Ovary (tissue), 9 donors: Measurements from ENCODE around the gene CHD3. TPM values are rescaled to one million over a fixed set of nuclear protein-coding genes. Genes with fewer than 3 reads are reported as not detected.
"Not testable (repeated sequence)": the region's sequence is repeated elsewhere in the genome, so short reads cannot be mapped to it uniquely, and the experiment has no call there.

Source experiments
- DNase-seq, 5 donors: peaks; one replicate each; pipeline ENCODE4 v3.0.0-alpha.2; 2019 to 2020
- H3K27ac ChIP-seq, 2 donors: fragments of 200-600 bp; one replicate each; pipeline versions ENCODE4 v1.5.1 to v1.8.0; 2019 to 2022
- H3K27me3 ChIP-seq: fragments of 200-600 bp; one replicate; pipeline ENCODE4 v1.8.0; 2022
- H3K36me3 ChIP-seq: fragments of 200-600 bp; sonication (generic); one replicate; pipeline ENCODE4 v1.5.1; 2019
- H3K4me1 ChIP-seq: one replicate; pipeline ENCODE4 v1.8.1; 2013; ENCODE audit warnings: mild to moderate bottlenecking, moderate library complexity; ENCODE audit not compliant: insufficient read depth
- H3K4me3 ChIP-seq: fragments of 200-600 bp; sonication (generic); one replicate; pipeline ENCODE4 v1.5.1; 2017
- H3K9me3 ChIP-seq, 2 donors: fragments of 200-600 bp in 1 of 2; sonication (generic) in 1 of 2; one replicate each; pipeline versions ENCODE4 v1.5.1 to v1.8.1; 2013 to 2019; ENCODE audit warnings: mild to moderate bottlenecking in 1 of 2, moderate library complexity in 1 of 2
- CTCF ChIP-seq, 3 donors: fragments of 450-650 bp in 2 of 3; fragments of 200-600 bp in 1 of 3; IDR thresholded peaks; one replicate each; pipeline versions ENCODE4 v1.5.1 to v1.8.0; 2016 to 2022; ENCODE audit warnings: antibody characterized with exemption in 3 of 3, mild to moderate bottlenecking in 1 of 3
- EP300 ChIP-seq: sonication (generic); formaldehyde crosslinking; IDR thresholded peaks from one replicate; pipeline ENCODE4 v1.6.1; 2017; ENCODE audit warnings: antibody characterized with exemption
- POLR2A ChIP-seq: fragments of 450-650 bp; IDR thresholded peaks from one replicate; pipeline ENCODE4 v1.6.1; 2017; ENCODE audit warnings: antibody characterized with exemption, mild to moderate bottlenecking, moderate library complexity
- WGBS, 3 donors: extraction: QIAGEN DNeasy Blood & Tissue Kit in 1 of 3; methylation state at CpG; one replicate each; pipeline versions ENCODE4 v1.1.5 to v1.1.7; 2013 to 2017; 5-methylcytosine and 5-hydroxymethylcytosine counted together
- intact Hi-C, 4 donors: fragments of 100-400 bp; cut with DNase I; formaldehyde crosslinking; loops; one replicate each; pipeline versions ENCODE4 v1.11.0 to v1.15.1; 2022 to 2023
- polyA plus RNA-seq, 2 donors: library from polyadenylated mRNA; stranded (reverse); fragments of 200-250 nt in 1 of 2; fragments of 350-450 nt in 1 of 2; fragmentation: Illumina TruSeq in 1 of 2; extraction: RNeasy Lipid Tissue Mini Kit (QIAGEN cat#74804) in 1 of 2; gene quantifications; one replicate each; pipeline ENCODE4 v1.2.3, GENCODE V29; 2013 to 2014
- total RNA-seq, 7 donors: library from RNA; depleted of rRNA in 2 of 7; stranded (reverse); fragments of >200 nt in 2 of 7; fragmentation: NEBNext Ultra II Directional in 3 of 7; extraction: Animal tissue kit (Norgen Biotek cat#: 25700) in 3 of 7; gene quantifications; one replicate each; pipeline versions ENCODE4 v1.1.0 to v1.2.4, GENCODE V29; 2016 to 2023
- donor health status: DM: no; HTN: no; CAD: no; lungs with moderate emphysema.
- donor health status: DM: no; HTN: no; CAD: no.
- donor health status: Bipolar disorder and iron deficiency.
- donor health status: DM: yes; HTN: yes; CAD: no.
- donor health status: DM: no; HTN: no; CAD: no.
- donor health status: DM: yes; HTN: yes; CAD: no.

Gene CHD3
- total and polyA plus RNA-seq, 9 donors = 65.7 to 145 (median 100) TPM

GRCh38 chr17:7862692-7863437, 25.7 kb upstream of the CHD3 start:
- Histone ChIP-seq H3K36me3 (no peaks in the 10 kb centered on the region), H3K27ac (no peak overlapping the region), H3K9me3 (no peaks in the 10 kb centered on the region), H3K4me1 (peaks cover 3% of the 10 kb centered on the region), H3K27me3 (no peaks in the 10 kb centered on the region), H3K4me3 (no peak overlapping the region)
- WGBS, 3 donors = 37 to 40% (median 38%) methylated on average over 3 of the region's 3 CpGs
- intact Hi-C loops = loop anchor here (2.0 to 10.0 kb wide), 4 partner anchors 34 to 128 kb away; no protein-coding TSS in a partner anchor
- TF ChIP-seq EP300 = no peak
- peak; percentile 56 to 80 (median 68) for TF ChIP-seq CTCF (IDR thresholded peaks at IDR 0.05)
- TF ChIP-seq POLR2A = no peak
- peak; percentile 33 to 73 (median 52) for DNase-seq

DNA sequence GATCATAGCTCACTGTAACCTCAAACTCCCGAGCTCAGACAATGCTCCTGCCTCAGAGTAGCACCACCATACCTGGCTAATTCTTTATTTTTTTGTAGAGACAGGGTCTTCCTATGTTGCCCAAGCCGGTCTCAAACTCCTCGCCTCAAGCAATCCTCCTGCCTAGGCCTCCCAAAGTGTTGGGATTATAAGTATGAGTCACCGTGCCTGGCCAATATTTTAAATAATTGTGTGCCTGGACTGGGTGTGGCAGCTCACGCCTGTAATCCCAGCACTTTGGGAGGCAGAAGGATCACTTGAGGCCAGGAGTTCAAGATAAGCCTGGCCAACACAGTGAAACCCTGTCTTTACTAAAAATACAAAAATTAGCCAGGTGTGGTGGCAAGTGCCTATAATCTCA, 24.2 kb upstream of the CHD3 start:
- H3K36me3 ChIP-seq, DNase-seq, H3K27me3 ChIP-seq, H3K4me3 ChIP-seq, H3K27ac ChIP-seq, H3K9me3 ChIP-seq, H3K4me1 ChIP-seq: not testable (repeated sequence)
- intact Hi-C loops = loop anchor here in 3 of 4 donors (5.0 to 10.0 kb wide), 3 partner anchors 33 to 123 kb away; no protein-coding TSS in a partner anchor
- WGBS, 3 donors = 70 to 79% (median 78%) methylated on average over 5 of the region's 5 CpGs

- WGBS, 3 donors = 91 to 92% (median 91%) methylated on average over 5 of the region's 5 CpGs
- TF ChIP-seq POLR2A (no peak), EP300 (no peak), CTCF (IDR thresholded peaks at IDR 0.05) (no peak)
- H3K4me3 ChIP-seq = no peak overlapping the region
- no peak overlapping the region for H3K27ac ChIP-seq
- intact Hi-C loops = loop anchor here in 3 of 4 donors (5.0 to 10.0 kb wide), 3 partner anchors 32 to 122 kb away; no protein-coding TSS in a partner anchor
- H3K36me3 ChIP-seq = no peaks in the 10 kb centered on the region
- DNase-seq = no peak
- H3K9me3 ChIP-seq = no peaks in the 10 kb centered on the region
- no peaks in the 10 kb centered on the region for H3K27me3 ChIP-seq
- H3K4me1 ChIP-seq = no peaks in the 10 kb centered on the region
Measured at GRCh38 chr17:7864995-7865650, 23.5 kb upstream of the CHD3 start.

- 82 to 89% (median 86%) methylated on average over 5 of the region's 5 CpGs for WGBS, 3 donors
- no peak overlapping the region for H3K4me3 ChIP-seq
- H3K36me3 ChIP-seq = no peaks in the 10 kb centered on the region
Measured at GRCh38 chr17:7867881-7868329, 20.7 kb upstream of the CHD3 start.

More at GRCh38 chr17:7867881-7868329, 20.7 kb upstream of the CHD3 start:
- H3K4me1 ChIP-seq = no peaks in the 10 kb centered on the region
- no peaks in the 10 kb centered on the region for H3K9me3 ChIP-seq
- H3K27me3 ChIP-seq = no peaks in the 10 kb centered on the region
- no peak overlapping the region for H3K27ac ChIP-seq
- no peak for DNase-seq
- intact Hi-C loops = loop anchor here in 1 of 4 donors (10.0 kb wide), 1 partner anchor 117 kb away; no protein-coding TSS in a partner anchor
- TF ChIP-seq CTCF (IDR thresholded peaks at IDR 0.05) (no peak), POLR2A (no peak), EP300 (no peak)
